K562 (cell line): ENCODE results near the gene PLEKHO1. TPM values are rescaled to one million over a fixed set of nuclear protein-coding genes. Genes with fewer than 3 reads are reported as not detected.

Source experiments
- ATAC-seq: fragments of 200-7000 bp; cut with Tn5 transposase; 3 replicates; pipeline ENCODE4 v1.9.1; 2020; ENCODE audit warnings: moderate library complexity
- BruUV-seq: library from RNA; stranded (reverse); fragments of 400-500 nt; replicated peaks from 2 replicates; lab custom pipeline; 2021; lab: Mats Ljungman, UMichigan
- CTCF ChIA-PET: fragments of 300-600 bp; formaldehyde crosslinking; extraction: SDS; loops from one replicate; lab custom pipeline; 2021; ENCODE audit warnings: low intra/inter-chr PET ratio; lab: Yijun Ruan, JAX
- POLR2A ChIA-PET: fragments of 300-600, 350-650 bp; sonication (Branson Sonifier 250); formaldehyde crosslinking; extraction: SDS; loops from one replicate; lab custom pipeline; 2021; ENCODE audit warnings: antibody characterized with exemption, inconsistent platforms; lab: Yijun Ruan, JAX
- DNase-seq, 4 experiments: peaks; one replicate each; pipeline versions ENCODE4 v3.0.0 to v3.0.0-alpha.2; 2011 to 2018; ENCODE audit warnings: low spot score in 3 of 4, mixed read lengths in 3 of 4; ENCODE audit errors: extremely low read depth in 1 of 4
- FAIRE-seq: peaks from 2 replicates; lab custom pipeline; 2011; peaks lifted over from hg19 to GRCh38; lab: Jason Lieb, UNC
- H2AFZ ChIP-seq: 2 replicates; pipeline ENCODE4 v1.6.0; 2011; ENCODE audit warnings: low read depth, low read length, control low read depth, inconsistent platforms
- H3K27ac ChIP-seq: fragments of 200-600 bp; 3 replicates; pipeline ENCODE4 v1.8.0; 2011; ENCODE audit warnings: low read depth, mild to moderate bottlenecking, control low read depth, inconsistent platforms, low read length, moderate library complexity, mixed read lengths; ENCODE audit errors: extremely low read depth
- H3K27me3 ChIP-seq, 2 experiments: fragments of 300-600 bp in 1 of 2; 2 replicates in 1 of 2; 3 replicates in 1 of 2; pipeline versions ENCODE4 v1.6.0 to v1.8.0; 2011; ENCODE audit warnings: inconsistent platforms in 2 of 2, low read length in 2 of 2, mild to moderate bottlenecking in 1 of 2, mixed read lengths in 1 of 2, moderate library complexity in 1 of 2; ENCODE audit not compliant: control insufficient read depth in 2 of 2, insufficient read depth in 2 of 2
- H3K36me3 ChIP-seq: fragments of 300-600 bp; 3 replicates; pipeline ENCODE4 v1.8.0; 2011; ENCODE audit warnings: mild to moderate bottlenecking, low read length, inconsistent platforms; ENCODE audit not compliant: control insufficient read depth, insufficient read depth
- H3K4me1 ChIP-seq, 2 experiments: fragments of 200-600 bp in 1 of 2; replicated peaks in 1 of 2; 2 replicates in 1 of 2; 3 replicates in 1 of 2; pipeline versions ENCODE4 v1.5.1 to v1.8.0; 2011; ENCODE audit warnings: inconsistent platforms in 2 of 2, low read length in 2 of 2, mild to moderate bottlenecking in 1 of 2, mixed read lengths in 1 of 2, moderate library complexity in 1 of 2; ENCODE audit not compliant: control insufficient read depth in 2 of 2, insufficient read depth in 2 of 2
- H3K4me2 ChIP-seq: 2 replicates; pipeline ENCODE4 v1.6.1; 2011; ENCODE audit warnings: low read length, control low read depth, inconsistent platforms, mixed read lengths; ENCODE audit not compliant: insufficient read depth
- H3K4me3 ChIP-seq: fragments of 200-600 bp; sonication (generic), shearing (Covaris generic); 2 replicates; pipeline ENCODE4 v1.5.1; 2016; ENCODE audit warnings: control low read depth, inconsistent platforms
- H3K79me2 ChIP-seq: fragments of 200-600 bp; 3 replicates; pipeline ENCODE4 v1.8.0; 2011; ENCODE audit warnings: low read length, inconsistent platforms; ENCODE audit not compliant: control insufficient read depth, insufficient read depth
- H3K9ac ChIP-seq, 2 experiments: 2 replicates each; pipeline versions ENCODE4 v1.6.0 to v1.6.1; 2011; ENCODE audit warnings: low read depth in 2 of 2, low read length in 2 of 2, control low read depth in 1 of 2, inconsistent platforms in 1 of 2, mild to moderate bottlenecking in 1 of 2, mixed read lengths in 1 of 2; ENCODE audit not compliant: insufficient read depth in 1 of 2
- H3K9me1 ChIP-seq: one replicate; pipeline ENCODE4 v1.6.0; 2011; ENCODE audit warnings: inconsistent platforms, mild to moderate bottlenecking, low read length, moderate library complexity; ENCODE audit not compliant: control insufficient read depth, insufficient read depth
- H3K9me3 ChIP-seq: replicated peaks from 2 replicates; pipeline ENCODE4 v1.5.1; 2011; ENCODE audit warnings: low read depth, low read length, inconsistent platforms; ENCODE audit not compliant: control insufficient read depth, insufficient read depth
- H4K20me1 ChIP-seq: replicated peaks from 2 replicates; pipeline ENCODE4 v1.6.1; 2011; ENCODE audit warnings: low read length, inconsistent platforms, mixed read lengths; ENCODE audit not compliant: control insufficient read depth, insufficient read depth
- CHD2 ChIP-seq: IDR thresholded peaks from 2 replicates; pipeline ENCODE4 v1.6.1; 2011; ENCODE audit warnings: low read depth, low read length
- CHD4 ChIP-seq: fragments of 200-600 bp; sonication (generic); IDR thresholded peaks from 3 replicates; pipeline ENCODE4 v1.6.1; 2012; ENCODE audit warnings: low read depth, mild to moderate bottlenecking, mixed read lengths, low read length, inconsistent platforms; ENCODE audit not compliant: insufficient read depth, insufficient replicate concordance, poor library complexity, severe bottlenecking
- DMBX1 ChIP-seq: fragments of 250-450 bp; sonication (Bioruptor Pico); IDR thresholded peaks from 2 replicates; pipeline ENCODE4 v1.8.0; 2022; ENCODE audit warnings: inconsistent platforms, mild to moderate bottlenecking, moderate library complexity, borderline replicate concordance
- ILK ChIP-seq: fragments of 450-650 bp; IDR thresholded peaks from 2 replicates; pipeline ENCODE4 v1.6.1; 2016; ENCODE audit warnings: missing genetic modification characterization, low read depth, mild to moderate bottlenecking, missing compliant biosample characterization, moderate library complexity, borderline replicate concordance
- JUN ChIP-seq, 2 experiments: sonication (generic) in 1 of 2; formaldehyde crosslinking in 1 of 2; IDR thresholded peaks; 2 replicates each; pipeline versions ENCODE4 v1.6.1 to v1.8.0; 2012 to 2022; ENCODE audit warnings: borderline replicate concordance in 2 of 2, mild to moderate bottlenecking in 2 of 2, improper control_type of control experiment in 1 of 2, low read depth in 1 of 2, low read length in 1 of 2, missing genetic modification reagents in 1 of 2
- KLF16 ChIP-seq: IDR thresholded peaks from 2 replicates; pipeline ENCODE4 v1.6.1; 2016; ENCODE audit warnings: antibody characterized with exemption
- LARP7 ChIP-seq: fragments of 450-650 bp; IDR thresholded peaks from 2 replicates; pipeline ENCODE4 v1.6.1; 2016
- NR2F6 ChIP-seq: fragments of 450-650 bp; formaldehyde crosslinking; IDR thresholded peaks from 2 replicates; pipeline ENCODE4 v1.4.0; 2020; ENCODE audit warnings: mild to moderate bottlenecking
- POLR2A ChIP-seq: fragments of 450-650 bp; conservative IDR thresholded peaks from 2 replicates; pipeline ENCODE4 v1.6.1; 2016
- TEAD4 ChIP-seq, 2 experiments: sonication (generic) in 1 of 2; formaldehyde crosslinking in 1 of 2; IDR thresholded peaks; 2 replicates each; pipeline versions ENCODE4 v1.6.1 to v1.8.0; 2012 to 2022; ENCODE audit warnings: borderline replicate concordance in 1 of 2, inconsistent platforms in 1 of 2, low read length in 1 of 2, mild to moderate bottlenecking in 1 of 2, missing genetic modification reagents in 1 of 2
- ZNF124 ChIP-seq: sonication (generic); formaldehyde crosslinking; IDR thresholded peaks from 2 replicates; pipeline ENCODE4 v1.8.1; 2022; ENCODE audit warnings: missing genetic modification reagents
- ZNF830 ChIP-seq: fragments of 250-450 bp; sonication (Bioruptor Pico); IDR thresholded peaks from 2 replicates; pipeline ENCODE4 v1.5.0; 2021; ENCODE audit warnings: mild to moderate bottlenecking
- WGBS: fragments of 100-300 bp; shearing (Covaris generic); methylation state at CpG from one replicate; pipeline ENCODE4 v1.1.6; 2016; ENCODE audit warnings: low coverage, mixed read lengths; ENCODE audit not compliant: insufficient coverage; ENCODE audit errors: missing lambda C conversion rate; 5-methylcytosine and 5-hydroxymethylcytosine counted together
- in situ Hi-C: fragments of 300-500 bp; cut with MboI; formaldehyde crosslinking; loops from 4 replicates; pipeline ENCODE4 v1.15.0; 2018; ENCODE audit warnings: inconsistent platforms, mixed read lengths
- intact Hi-C: fragments of 100-400 bp; cut with micrococcal nuclease; formaldehyde crosslinking; loops from 2 replicates; pipeline ENCODE4 v1.14.2; 2022
- polyA plus RNA-seq, 8 experiments: library from polyadenylated mRNA; depleted of rRNA in 4 of 8; stranded (reverse) in 5 of 8; unstranded in 3 of 8; fragments of >200 nt; fragmentation: Nextera tagmentation in 2 of 8; fragmentation: Illumina TruSeq in 1 of 8; extraction: Ambion mirVana in 2 of 8; extraction: Trizol in 1 of 8; gene quantifications; 2 replicates each; pipeline versions ENCODE4 v1.2.1 to v1.2.3, GENCODE V29; 2011 to 2014; ENCODE audit warnings: inconsistent platforms in 1 of 8, missing spikeins in 1 of 8
- total RNA-seq, 7 experiments: library from RNA; depleted of rRNA in 6 of 7; stranded (reverse); fragments of >200 nt in 6 of 7; fragmentation: Illumina TruSeq in 2 of 7; extraction: Trizol in 2 of 7; gene quantifications; 2 replicates each; pipeline versions ENCODE4 v1.2.1 to v1.2.3, GENCODE V29; 2011 to 2021; ENCODE audit warnings: low replicate concordance in 1 of 7
- TF ChIP-seq, protein P1 (sequence below): fragments of 450-650 bp; formaldehyde crosslinking; IDR thresholded peaks from 2 replicates; pipeline ENCODE4 v1.4.0; 2020; ENCODE audit warnings: mild to moderate bottlenecking
- TF ChIP-seq, protein P2 (sequence below): fragments of 250-450 bp; sonication (Bioruptor Pico); IDR thresholded peaks from 2 replicates; pipeline ENCODE4 v1.5.0; 2021; ENCODE audit warnings: mild to moderate bottlenecking, borderline replicate concordance
- TF ChIP-seq, protein P3 (sequence below): IDR thresholded peaks from 2 replicates; pipeline ENCODE4 v1.6.1; 2014; ENCODE audit warnings: antibody characterized with exemption

The PLEKHO1 gene
- total and polyA plus RNA-seq, 9 of the 15 experiments (the other 6 are each of a cell fraction or from before 2014, with no cell fraction given): 0.39 to 16.2 (median 9.6) TPM

DNA sequence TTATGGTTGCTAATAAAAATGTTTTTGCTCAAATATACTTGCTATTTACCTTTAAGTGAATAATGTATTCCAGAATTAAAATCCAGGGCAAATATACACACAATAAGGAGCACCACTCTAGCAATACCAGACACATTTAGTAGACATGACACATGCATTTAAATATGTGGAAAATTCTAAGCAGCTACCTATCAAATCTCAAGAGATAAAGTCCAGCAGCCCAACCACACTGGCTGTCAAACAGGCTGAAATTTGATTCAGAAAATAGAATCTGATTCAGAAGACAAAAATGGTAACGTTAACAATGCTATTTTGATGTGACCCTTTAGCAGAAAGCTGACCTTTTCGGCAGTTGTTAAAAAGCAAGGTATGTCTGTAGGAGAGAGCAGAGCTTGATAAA, 42.3 kb downstream of the PLEKHO1 start:
- in situ Hi-C loops (no loop called here), intact Hi-C loops (no loop called here)
- POLR2A ChIA-PET: interaction anchor here (1.6 kb wide), 1 partner anchor 304 kb away, joined by 4 read pairs; a partner anchor contains a TSS
- no peaks in the 10 kb centered on the region for H3K27me3 ChIP-seq
- H3K79me2 ChIP-seq: no peaks in the 10 kb centered on the region
- no peaks in the 10 kb centered on the region for H4K20me1 ChIP-seq
- FAIRE-seq (peak; percentile 6), ATAC-seq (no peak), DNase-seq (no peak)
- no peaks in the 10 kb centered on the region for H3K9me3 ChIP-seq
- H3K4me3 ChIP-seq: no peak overlapping the region
- CTCF ChIA-PET: interaction anchor here (0.6 kb wide), 1 partner anchor 38 kb away, joined by 5 read pairs; no protein-coding TSS in a partner anchor
- H3K36me3 ChIP-seq: no peaks in the 10 kb centered on the region
- no peak overlapping the region for H3K27ac ChIP-seq
- no peak for TF ChIP-seq TEAD4 (IDR thresholded peaks at IDR 0.05; ENCODE audit: low read length)
- no peak for TF ChIP-seq TEAD4 (CRISPR knock-in tag; IDR thresholded peaks at IDR 0.05; ENCODE audit: borderline replicate concordance)
- TF ChIP-seq POLR2A: no peak
- TF ChIP-seq, protein P1, sequence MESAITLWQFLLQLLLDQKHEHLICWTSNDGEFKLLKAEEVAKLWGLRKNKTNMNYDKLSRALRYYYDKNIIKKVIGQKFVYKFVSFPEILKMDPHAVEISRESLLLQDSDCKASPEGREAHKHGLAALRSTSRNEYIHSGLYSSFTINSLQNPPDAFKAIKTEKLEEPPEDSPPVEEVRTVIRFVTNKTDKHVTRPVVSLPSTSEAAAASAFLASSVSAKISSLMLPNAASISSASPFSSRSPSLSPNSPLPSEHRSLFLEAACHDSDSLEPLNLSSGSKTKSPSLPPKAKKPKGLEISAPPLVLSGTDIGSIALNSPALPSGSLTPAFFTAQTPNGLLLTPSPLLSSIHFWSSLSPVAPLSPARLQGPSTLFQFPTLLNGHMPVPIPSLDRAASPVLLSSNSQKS: no peak
- TF ChIP-seq CHD4: no peak
- no peak for TF ChIP-seq JUN (IDR thresholded peaks at IDR 0.05; ENCODE audit: borderline replicate concordance, low read depth, low read length)
- no peak for TF ChIP-seq JUN (CRISPR knock-in tag; IDR thresholded peaks at IDR 0.05; ENCODE audit: borderline replicate concordance)
- TF ChIP-seq KLF16: no peak
- TF ChIP-seq, protein P2, sequence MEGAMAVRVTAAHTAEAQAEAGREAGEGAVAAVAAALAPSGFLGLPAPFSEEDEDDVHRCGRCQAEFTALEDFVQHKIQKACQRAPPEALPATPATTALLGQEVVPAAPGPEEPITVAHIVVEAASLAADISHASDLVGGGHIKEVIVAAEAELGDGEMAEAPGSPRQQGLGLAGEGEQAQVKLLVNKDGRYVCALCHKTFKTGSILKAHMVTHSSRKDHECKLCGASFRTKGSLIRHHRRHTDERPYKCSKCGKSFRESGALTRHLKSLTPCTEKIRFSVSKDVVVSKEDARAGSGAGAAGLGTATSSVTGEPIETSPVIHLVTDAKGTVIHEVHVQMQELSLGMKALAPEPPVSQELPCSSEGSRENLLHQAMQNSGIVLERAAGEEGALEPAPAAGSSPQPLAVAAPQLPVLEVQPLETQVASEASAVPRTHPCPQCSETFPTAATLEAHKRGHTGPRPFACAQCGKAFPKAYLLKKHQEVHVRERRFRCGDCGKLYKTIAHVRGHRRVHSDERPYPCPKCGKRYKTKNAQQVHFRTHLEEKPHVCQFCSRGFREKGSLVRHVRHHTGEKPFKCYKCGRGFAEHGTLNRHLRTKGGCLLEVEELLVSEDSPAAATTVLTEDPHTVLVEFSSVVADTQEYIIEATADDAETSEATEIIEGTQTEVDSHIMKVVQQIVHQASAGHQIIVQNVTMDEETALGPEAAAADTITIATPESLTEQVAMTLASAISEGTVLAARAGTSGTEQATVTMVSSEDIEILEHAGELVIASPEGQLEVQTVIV (CRISPR knock-in tag): no peak
- no peak for TF ChIP-seq ZNF124 (CRISPR knock-in tag)
- TF ChIP-seq ILK (tag): no peak
- no peak for TF ChIP-seq ZNF830 (CRISPR knock-in tag)
- no peak for TF ChIP-seq NR2F6
- TF ChIP-seq, protein P3, sequence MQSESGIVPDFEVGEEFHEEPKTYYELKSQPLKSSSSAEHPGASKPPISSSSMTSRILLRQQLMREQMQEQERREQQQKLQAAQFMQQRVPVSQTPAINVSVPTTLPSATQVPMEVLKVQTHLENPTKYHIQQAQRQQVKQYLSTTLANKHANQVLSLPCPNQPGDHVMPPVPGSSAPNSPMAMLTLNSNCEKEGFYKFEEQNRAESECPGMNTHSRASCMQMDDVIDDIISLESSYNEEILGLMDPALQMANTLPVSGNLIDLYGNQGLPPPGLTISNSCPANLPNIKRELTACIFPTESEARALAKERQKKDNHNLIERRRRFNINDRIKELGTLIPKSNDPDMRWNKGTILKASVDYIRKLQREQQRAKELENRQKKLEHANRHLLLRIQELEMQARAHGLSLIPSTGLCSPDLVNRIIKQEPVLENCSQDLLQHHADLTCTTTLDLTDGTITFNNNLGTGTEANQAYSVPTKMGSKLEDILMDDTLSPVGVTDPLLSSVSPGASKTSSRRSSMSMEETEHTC: no peak
- TF ChIP-seq LARP7: no peak
- no peak for TF ChIP-seq CHD2
- TF ChIP-seq DMBX1 (CRISPR knock-in tag): no peak
- BruUV-seq: no TSS peak
- H3K9ac ChIP-seq: no peak overlapping the region
- WGBS: 45% methylated on average over 2 of the region's 2 CpGs
- no peak overlapping the region for H3K4me2 ChIP-seq
- H3K4me1 ChIP-seq: peaks cover 0 to 5% of the 10 kb centered on the region in 2 experiments; a peak in 3 of 5 replicates
- H3K9me1 ChIP-seq: no peaks in the 10 kb centered on the region
- no peak overlapping the region for H2AFZ ChIP-seq
